ENCODE data around the gene SLC46A2.

SLC46A2 gene

GRCh38 chr9:112900488-112900887, 9.8 kb upstream of the SLC46A2 start:
- Histone ChIP-seq H3K4me3 (IDR thresholded peaks at IDR 0.05; ENCODE audit: insufficient read depth, low read depth, low read length) (no peak overlapping the region), H3K9ac (no peak overlapping the region), H4K20me1 (ENCODE audit: insufficient read depth) (no peaks in the 10 kb centered on the region), H3K27me3 (ENCODE audit: insufficient read depth, low read depth) (no peaks in the 10 kb centered on the region), H2AFZ (ENCODE audit: low read depth) (no peak overlapping the region), H3K4me2 (no peak overlapping the region), H3K79me2 (ENCODE audit: insufficient read depth, low read depth) (no peaks in the 10 kb centered on the region), H3K27ac (no peak overlapping the region), H3K4me1 (ENCODE audit: low read depth, poor library complexity, severe bottlenecking) (no peaks in the 10 kb centered on the region), H3K36me3 (ENCODE audit: insufficient read depth) (no peaks in the 10 kb centered on the region)
- no peak for TF ChIP-seq CTCF (conservative IDR thresholded peaks at IDR 0.05; ENCODE audit: low read depth, low read length)

GRCh38 chr9:112898872-112899311, 8.2 kb upstream of the SLC46A2 start:
- TF ChIP-seq CTCF (conservative IDR thresholded peaks at IDR 0.05; ENCODE audit: low read depth, low read length) = no peak
- Histone ChIP-seq H3K4me3 (IDR thresholded peaks at IDR 0.05; ENCODE audit: insufficient read depth, low read depth, low read length) (no peak overlapping the region), H3K27ac (no peak overlapping the region), H3K79me2 (ENCODE audit: insufficient read depth, low read depth) (no peaks in the 10 kb centered on the region), H3K4me1 (ENCODE audit: low read depth, poor library complexity, severe bottlenecking) (no peaks in the 10 kb centered on the region), H3K9ac (no peak overlapping the region), H3K36me3 (ENCODE audit: insufficient read depth) (no peaks in the 10 kb centered on the region), H2AFZ (ENCODE audit: low read depth) (no peak overlapping the region), H4K20me1 (ENCODE audit: insufficient read depth) (no peaks in the 10 kb centered on the region), H3K27me3 (ENCODE audit: insufficient read depth, low read depth) (no peaks in the 10 kb centered on the region), H3K4me2 (no peak overlapping the region)

GRCh38 chr9:112896131-112896530, 5.5 kb upstream of the SLC46A2 start:
- Histone ChIP-seq H3K36me3 (ENCODE audit: insufficient read depth) (no peaks in the 10 kb centered on the region), H4K20me1 (ENCODE audit: insufficient read depth) (no peaks in the 10 kb centered on the region), H3K79me2 (ENCODE audit: insufficient read depth, low read depth) (no peaks in the 10 kb centered on the region), H3K4me1 (ENCODE audit: low read depth, poor library complexity, severe bottlenecking) (no peaks in the 10 kb centered on the region), H3K4me2 (no peak overlapping the region), H3K9ac (no peak overlapping the region), H3K27me3 (ENCODE audit: insufficient read depth, low read depth) (no peaks in the 10 kb centered on the region), H3K27ac (no peak overlapping the region), H2AFZ (ENCODE audit: low read depth) (no peak overlapping the region), H3K4me3 (IDR thresholded peaks at IDR 0.05; ENCODE audit: insufficient read depth, low read depth, low read length) (no peak overlapping the region)
- TF ChIP-seq CTCF (conservative IDR thresholded peaks at IDR 0.05; ENCODE audit: low read depth, low read length) = no peak

GRCh38 chr9:112894699-112895098, 4.0 kb upstream of the SLC46A2 start:
- H3K4me1 ChIP-seq (ENCODE audit: low read depth, poor library complexity, severe bottlenecking) = no peaks in the 10 kb centered on the region
- H3K27ac ChIP-seq = no peak overlapping the region
- H2AFZ ChIP-seq (ENCODE audit: low read depth) = no peak overlapping the region
- TF ChIP-seq CTCF (conservative IDR thresholded peaks at IDR 0.05; ENCODE audit: low read depth, low read length) = no peak
- no peaks in the 10 kb centered on the region for H3K36me3 ChIP-seq (ENCODE audit: insufficient read depth)
- no peaks in the 10 kb centered on the region for H3K79me2 ChIP-seq (ENCODE audit: insufficient read depth, low read depth)
- H3K27me3 ChIP-seq (ENCODE audit: insufficient read depth, low read depth) = no peaks in the 10 kb centered on the region
- no peaks in the 10 kb centered on the region for H4K20me1 ChIP-seq (ENCODE audit: insufficient read depth)
- H3K4me3 ChIP-seq (IDR thresholded peaks at IDR 0.05; ENCODE audit: insufficient read depth, low read depth, low read length) = no peak overlapping the region
- no peak overlapping the region for H3K9ac ChIP-seq
- H3K4me2 ChIP-seq = no peak overlapping the region
